Activated CD4-positive, alpha-beta T cell treated with anti-CD3 and anti-CD28 coated beads for 36 hours (primary cell): ENCODE measurements around the gene FXN. TPM values are rescaled to one million over a fixed set of nuclear protein-coding genes. Genes with fewer than 3 reads are reported as not detected.

Source experiments
- ATAC-seq: fragments of 200-7000 bp; cut with Tn5 transposase; one replicate; pipeline ENCODE4 v1.10.0; 2021; ENCODE audit warnings: mild to moderate bottlenecking, moderate library complexity
- CTCF ChIA-PET: fragments of 350-600 bp; sonication (Branson Sonifier 250); formaldehyde crosslinking; loops from one replicate; lab custom pipeline; 2021; ENCODE audit warnings: antibody characterized with exemption; lab: Charles Lee
- POLR2A ChIA-PET: fragments of 350-600 bp; sonication (Branson Sonifier 250); formaldehyde crosslinking; loops from one replicate; lab custom pipeline; 2021; ENCODE audit warnings: antibody characterized with exemption, inconsistent platforms; lab: Charles Lee
- DNase-seq: peaks from one replicate; pipeline ENCODE4 v3.0.0-alpha.2; 2020
- H3K27ac Mint-ChIP-seq: one replicate; pipeline ENCODE4 v1.8.0; 2021; ENCODE audit warnings: mixed read lengths
- H3K27me3 Mint-ChIP-seq: one replicate; pipeline ENCODE4 v1.8.0; 2021; ENCODE audit warnings: mixed read lengths
- H3K36me3 Mint-ChIP-seq: one replicate; pipeline ENCODE4 v1.8.0; 2021; ENCODE audit warnings: low read depth, mixed read lengths
- H3K4me1 Mint-ChIP-seq: one replicate; pipeline ENCODE4 v1.8.0; 2021; ENCODE audit warnings: mixed read lengths
- H3K4me3 Mint-ChIP-seq: one replicate; pipeline ENCODE4 v1.8.0; 2021; ENCODE audit warnings: mild to moderate bottlenecking, moderate library complexity, mixed read lengths
- H3K9me3 Mint-ChIP-seq: one replicate; pipeline ENCODE4 v1.8.0; 2021; ENCODE audit warnings: low read depth, mixed read lengths
- intact Hi-C, 2 experiments: fragments of 100-400 bp; cut with DNase I in 1 of 2; cut with micrococcal nuclease in 1 of 2; formaldehyde crosslinking; loops; one replicate each; pipeline versions ENCODE4 v1.14.2 to v1.15.1; 2022 to 2024; cut with DNase I, micrococcal nuclease
- total RNA-seq, 2 experiments: library from RNA; stranded (reverse); gene quantifications; one replicate each; pipeline ENCODE4 v1.2.3, GENCODE V29; 2021

The FXN gene
- total RNA-seq, 2 experiments from 2014 or later = 23.2 to 24.2 TPM

GRCh38 chr9:69066955-69067354 is 31.4 kb downstream of the FXN start:
- no peaks in the 10 kb centered on the region for H3K4me1 Mint-ChIP-seq
- intact Hi-C loops = no loop called here
- no peaks in the 10 kb centered on the region for H3K9me3 Mint-ChIP-seq
- ChIA-PET CTCF (no interaction called here), POLR2A (no interaction called here)
- ATAC-seq = no peak
- peaks cover 22% of the 10 kb centered on the region for H3K36me3 Mint-ChIP-seq
- no peak for DNase-seq
- H3K27me3 Mint-ChIP-seq = no peaks in the 10 kb centered on the region
- no peak overlapping the region for H3K27ac Mint-ChIP-seq
- no peak overlapping the region for H3K4me3 Mint-ChIP-seq

- Mint-ChIP-seq H3K27me3 (no peaks in the 10 kb centered on the region), H3K9me3 (no peaks in the 10 kb centered on the region), H3K4me3 (no peak overlapping the region), H3K27ac (no peak overlapping the region), H3K36me3 (peaks cover 33% of the 10 kb centered on the region), H3K4me1 (no peaks in the 10 kb centered on the region)
- intact Hi-C loops = no loop called here
- CTCF ChIA-PET = no interaction called here
- POLR2A ChIA-PET = no interaction called here
- no peak for DNase-seq
- ATAC-seq = no peak
Observed at GRCh38 chr9:69070201-69070600, 34.6 kb downstream of the FXN start.

- Mint-ChIP-seq H3K4me3 (no peak overlapping the region), H3K9me3 (no peaks in the 10 kb centered on the region), H3K27ac (no peak overlapping the region), H3K4me1 (no peaks in the 10 kb centered on the region), H3K36me3 (peaks cover 27% of the 10 kb centered on the region), H3K27me3 (no peaks in the 10 kb centered on the region)
- ChIA-PET POLR2A (no interaction called here), CTCF (no interaction called here)
- ATAC-seq = no peak
- DNase-seq = no peak
- intact Hi-C loops = no loop called here
Observed at GRCh38 chr9:69071059-69071458, 35.5 kb downstream of the FXN start.

- ATAC-seq (no peak), DNase-seq (no peak)
- no peaks in the 10 kb centered on the region for H3K4me1 Mint-ChIP-seq
- H3K9me3 Mint-ChIP-seq = no peaks in the 10 kb centered on the region
- no peak overlapping the region for H3K27ac Mint-ChIP-seq
- no peak overlapping the region for H3K4me3 Mint-ChIP-seq
- H3K36me3 Mint-ChIP-seq = peaks cover 20% of the 10 kb centered on the region
- ChIA-PET POLR2A (no interaction called here), CTCF (no interaction called here)
- H3K27me3 Mint-ChIP-seq = no peaks in the 10 kb centered on the region
- intact Hi-C loops = no loop called here
Observed at GRCh38 chr9:69073103-69073502, 37.6 kb downstream of the FXN start.

GRCh38 chr9:69074801-69075200 is 39.2 kb downstream of the FXN start:
- H3K4me3 Mint-ChIP-seq = no peak overlapping the region
- DNase-seq = no peak
- ChIA-PET POLR2A (no interaction called here), CTCF (no interaction called here)
- ATAC-seq = no peak
- no peaks in the 10 kb centered on the region for H3K27me3 Mint-ChIP-seq
- H3K36me3 Mint-ChIP-seq = peaks cover 24% of the 10 kb centered on the region
- H3K9me3 Mint-ChIP-seq = no peaks in the 10 kb centered on the region
- intact Hi-C loops = no loop called here
- no peak overlapping the region for H3K27ac Mint-ChIP-seq
- H3K4me1 Mint-ChIP-seq = no peaks in the 10 kb centered on the region

- intact Hi-C loops = no loop called here
- CTCF ChIA-PET = interaction anchor here (0.8 kb wide), 1 partner anchor 123 kb away, joined by 3 read pairs; no protein-coding TSS in a partner anchor
- DNase-seq = no peak
- no peak overlapping the region for H3K27ac Mint-ChIP-seq
- POLR2A ChIA-PET = no interaction called here
- no peak for ATAC-seq
- no peaks in the 10 kb centered on the region for H3K4me1 Mint-ChIP-seq
- H3K9me3 Mint-ChIP-seq = no peaks in the 10 kb centered on the region
- H3K4me3 Mint-ChIP-seq = no peak overlapping the region
- H3K36me3 Mint-ChIP-seq = peaks cover 26% of the 10 kb centered on the region
- H3K27me3 Mint-ChIP-seq = no peaks in the 10 kb centered on the region
Observed at GRCh38 chr9:69076550-69076949, 41.0 kb downstream of the FXN start.

GRCh38 chr9:69078069-69078468 is 42.5 kb downstream of the FXN start:
- intact Hi-C loops = no loop called here
- ATAC-seq (no peak), DNase-seq (no peak)
- H3K27me3 Mint-ChIP-seq = no peaks in the 10 kb centered on the region
- no peak overlapping the region for H3K27ac Mint-ChIP-seq
- POLR2A ChIA-PET = no interaction called here
- CTCF ChIA-PET = interaction anchor here (0.6 kb wide), 2 partner anchors 373 to 909 kb away, joined by 3 to 4 read pairs; no protein-coding TSS in a partner anchor
- H3K4me3 Mint-ChIP-seq = no peak overlapping the region
- H3K9me3 Mint-ChIP-seq = no peaks in the 10 kb centered on the region
- H3K4me1 Mint-ChIP-seq = no peaks in the 10 kb centered on the region
- peaks cover 17% of the 10 kb centered on the region for H3K36me3 Mint-ChIP-seq

- H3K9me3 Mint-ChIP-seq = no peaks in the 10 kb centered on the region
- H3K4me3 Mint-ChIP-seq = no peak overlapping the region
- no peaks in the 10 kb centered on the region for H3K4me1 Mint-ChIP-seq
- DNase-seq = no peak
- H3K27ac Mint-ChIP-seq = no peak overlapping the region
- POLR2A ChIA-PET = no interaction called here
- ATAC-seq = no peak
- no peaks in the 10 kb centered on the region for H3K27me3 Mint-ChIP-seq
- CTCF ChIA-PET = interaction anchor here (1.0 kb wide), 1 partner anchor 115 kb away, joined by 4 read pairs; no protein-coding TSS in a partner anchor
- intact Hi-C loops = no loop called here
- peaks cover 13% of the 10 kb centered on the region for H3K36me3 Mint-ChIP-seq
Observed at GRCh38 chr9:69078581-69078980, 43.0 kb downstream of the FXN start.

GRCh38 chr9:69079186-69079585 is 43.6 kb downstream of the FXN start:
- DNase-seq (no peak), ATAC-seq (no peak)
- Mint-ChIP-seq H3K36me3 (peaks cover 13% of the 10 kb centered on the region), H3K4me3 (no peak overlapping the region), H3K27ac (no peak overlapping the region), H3K27me3 (no peaks in the 10 kb centered on the region), H3K4me1 (no peaks in the 10 kb centered on the region), H3K9me3 (no peaks in the 10 kb centered on the region)
- ChIA-PET CTCF (interaction anchor here (0.7 to 1.0 kb wide), 2 partner anchors 114 to 408 kb away, joined by 4 to 6 read pairs; no protein-coding TSS in a partner anchor), POLR2A (no interaction called here)
- intact Hi-C loops = no loop called here

DNA sequence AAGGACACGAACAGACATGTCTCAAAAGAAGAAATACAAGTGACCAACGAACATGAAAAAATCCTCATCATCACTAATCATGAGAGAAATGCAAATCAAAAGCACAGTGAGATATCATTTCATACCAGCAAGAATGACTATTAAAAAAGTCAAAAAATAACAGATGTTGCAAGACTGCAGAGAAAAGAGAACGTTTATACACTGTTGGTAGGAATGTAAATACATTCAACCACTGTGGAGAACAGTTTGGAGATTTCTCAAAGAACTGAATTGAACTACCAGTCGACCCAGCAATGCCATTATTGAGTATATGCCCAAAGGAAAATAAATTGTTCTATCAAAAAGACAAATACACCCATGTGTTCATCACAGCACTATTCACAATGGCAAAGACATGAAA is 45.7 kb downstream of the FXN start:
- Mint-ChIP-seq H3K4me3 (no peak overlapping the region), H3K27ac (no peak overlapping the region), H3K27me3 (no peaks in the 10 kb centered on the region), H3K4me1 (no peaks in the 10 kb centered on the region), H3K9me3 (no peaks in the 10 kb centered on the region), H3K36me3 (peaks cover 13% of the 10 kb centered on the region)
- ChIA-PET CTCF (no interaction called here), POLR2A (no interaction called here)
- ATAC-seq (no peak), DNase-seq (no peak)
- intact Hi-C loops = no loop called here

GRCh38 chr9:69083321-69083720 is 47.8 kb downstream of the FXN start:
- H3K4me1 Mint-ChIP-seq = no peaks in the 10 kb centered on the region
- DNase-seq (no peak), ATAC-seq (no peak)
- ChIA-PET CTCF (no interaction called here), POLR2A (no interaction called here)
- peaks cover 7% of the 10 kb centered on the region for H3K36me3 Mint-ChIP-seq
- H3K9me3 Mint-ChIP-seq = no peaks in the 10 kb centered on the region
- no peaks in the 10 kb centered on the region for H3K27me3 Mint-ChIP-seq
- H3K27ac Mint-ChIP-seq = no peak overlapping the region
- intact Hi-C loops = no loop called here
- no peak overlapping the region for H3K4me3 Mint-ChIP-seq

GRCh38 chr9:69085569-69086283 is 50.2 kb downstream of the FXN start:
- Mint-ChIP-seq H3K4me3 (no peak overlapping the region), H3K27ac (no peak overlapping the region), H3K27me3 (no peaks in the 10 kb centered on the region), H3K36me3 (no peaks in the 10 kb centered on the region), H3K9me3 (no peaks in the 10 kb centered on the region), H3K4me1 (no peaks in the 10 kb centered on the region)
- ATAC-seq = no peak
- DNase-seq = no peak
- POLR2A ChIA-PET = interaction anchor here (0.6 to 0.7 kb wide), 2 partner anchors 38 to 174 kb away, joined by 4 to 5 read pairs; no protein-coding TSS in a partner anchor
- intact Hi-C loops = no loop called here
- CTCF ChIA-PET = interaction anchor here (1.4 kb wide), 1 partner anchor 108 kb away, joined by 4 read pairs; no protein-coding TSS in a partner anchor
